ENCODE results near the gene APOL4.
"Not testable (repeated sequence)": the region's sequence is repeated elsewhere in the genome, so short reads cannot be mapped to it uniquely, and the experiment has no call there.

Gene APOL4

DNA sequence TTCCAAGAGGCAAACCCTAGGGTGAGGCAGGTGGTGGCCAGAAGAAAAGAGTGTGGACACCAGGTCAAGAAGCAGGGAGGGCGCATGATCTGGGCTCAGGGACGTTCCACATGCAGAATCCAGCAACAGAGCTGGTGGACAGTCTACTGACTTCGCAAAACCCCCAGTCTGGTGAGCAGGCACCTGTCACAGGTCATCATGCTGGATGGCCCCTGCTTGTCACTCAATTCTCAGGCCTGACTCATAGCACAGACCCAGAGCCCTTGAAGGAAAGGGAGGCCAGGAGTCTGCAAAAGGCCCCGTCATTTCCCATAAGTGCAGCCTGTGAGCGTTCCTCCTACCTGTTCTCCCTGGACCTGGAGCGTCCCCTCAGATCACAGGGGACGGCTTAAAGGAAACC is 18.2 kb downstream of the APOL4 start:
- no peak for DNase-seq (ENCODE audit: low spot score)

DNA sequence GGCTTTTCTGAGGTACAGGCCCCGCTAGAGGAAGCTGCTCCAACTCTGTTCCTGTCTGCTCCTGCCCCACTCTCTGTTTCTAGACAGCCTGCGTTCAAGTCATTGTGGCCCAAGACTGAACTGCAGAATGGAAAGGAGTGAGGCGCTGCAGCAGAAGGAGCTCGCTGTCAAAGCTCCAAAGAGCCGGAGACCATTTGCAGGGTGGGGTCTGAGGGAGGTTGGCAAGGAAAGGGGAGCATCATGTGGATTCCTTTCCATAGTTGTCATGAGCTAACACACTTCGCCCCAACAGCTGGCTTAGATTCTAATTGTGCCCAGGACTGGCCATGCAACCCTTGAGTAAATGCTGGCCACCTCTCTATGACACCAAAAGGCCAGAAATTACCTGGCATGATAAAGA is 18.8 kb downstream of the APOL4 start:
- DNase-seq (ENCODE audit: low spot score): no peak

DNA sequence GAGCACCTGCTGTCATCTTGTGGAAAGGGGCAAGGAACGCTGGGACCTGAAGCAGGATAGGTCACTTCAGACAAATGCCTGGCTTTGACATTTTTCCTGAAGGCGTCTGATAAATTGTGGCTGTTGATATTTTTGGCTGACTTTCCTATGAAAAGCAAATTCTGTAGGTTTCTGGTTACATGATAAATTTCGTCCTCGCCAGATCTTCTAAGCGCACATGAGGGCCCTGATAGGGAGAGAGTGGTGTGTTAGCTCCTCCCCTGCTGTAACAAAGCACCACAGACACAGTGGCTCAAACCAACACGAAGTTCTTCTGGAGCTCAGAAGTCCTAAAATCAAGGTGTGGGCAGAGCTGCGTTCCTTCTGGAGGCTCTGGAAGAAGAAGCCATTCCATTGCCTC is 19.6 kb downstream of the APOL4 start:
- no peak for DNase-seq (ENCODE audit: low spot score)

DNA sequence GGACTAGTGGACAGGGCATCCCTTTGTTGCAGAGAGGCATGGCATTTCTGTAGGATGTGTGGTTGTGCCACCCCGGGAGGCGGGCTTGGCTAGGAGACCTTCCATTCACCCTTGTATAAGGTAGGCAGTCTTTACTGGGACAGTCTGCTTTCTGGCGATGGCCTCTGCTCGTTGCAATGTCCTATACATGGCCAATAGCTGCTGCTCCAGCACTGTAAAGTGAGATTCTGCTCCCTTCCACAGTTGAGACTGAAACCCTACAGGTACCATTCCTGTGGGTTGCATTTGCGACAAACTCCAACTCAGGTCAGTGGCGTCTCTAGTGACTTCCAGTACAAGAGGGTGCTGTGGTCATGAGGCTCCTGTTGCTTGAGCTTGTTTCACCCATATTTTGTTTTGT is 20.7 kb downstream of the APOL4 start:
- DNase-seq (ENCODE audit: low spot score): no peak

DNA sequence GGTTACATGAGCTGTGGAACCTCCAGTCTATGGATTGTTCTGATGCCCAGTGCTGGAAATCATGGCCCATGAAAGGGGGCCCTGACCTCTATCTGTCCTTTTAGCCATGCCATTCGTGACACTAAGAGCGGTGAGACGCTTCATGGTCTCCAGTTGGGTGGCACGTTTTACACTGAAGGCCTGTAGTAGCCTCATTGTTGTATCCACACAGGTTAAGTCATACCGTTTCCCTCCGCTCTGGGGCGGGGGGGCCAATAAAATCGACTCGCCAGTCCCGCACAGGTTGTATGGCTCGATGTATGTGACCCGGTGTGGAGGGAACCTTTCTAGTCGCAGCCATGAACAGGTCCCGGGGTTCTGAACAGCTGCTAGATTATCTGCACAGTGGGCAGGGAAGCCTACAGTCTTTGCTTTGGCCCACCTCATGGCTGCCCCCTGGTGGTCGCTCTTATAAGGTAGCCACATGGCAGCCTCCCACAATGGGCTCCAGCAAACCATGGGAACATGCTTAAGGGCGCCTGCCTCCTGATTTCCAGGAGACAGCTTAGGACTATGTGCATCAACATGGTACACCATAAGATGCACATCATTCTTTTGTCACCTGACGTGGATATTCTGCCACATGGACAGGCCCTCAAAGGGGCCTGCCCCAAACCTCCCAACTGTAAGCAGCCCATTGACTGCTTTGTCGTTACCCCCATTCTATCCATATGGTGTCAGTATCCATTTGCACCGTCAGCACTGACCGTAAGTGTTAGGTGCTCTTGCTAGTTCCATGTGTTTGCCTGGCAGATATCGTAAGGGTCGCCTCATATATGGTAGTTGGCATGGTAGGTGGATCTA is 21.4 kb downstream of the APOL4 start:
- peak; percentile 84 for DNase-seq (ENCODE audit: low spot score)

DNA sequence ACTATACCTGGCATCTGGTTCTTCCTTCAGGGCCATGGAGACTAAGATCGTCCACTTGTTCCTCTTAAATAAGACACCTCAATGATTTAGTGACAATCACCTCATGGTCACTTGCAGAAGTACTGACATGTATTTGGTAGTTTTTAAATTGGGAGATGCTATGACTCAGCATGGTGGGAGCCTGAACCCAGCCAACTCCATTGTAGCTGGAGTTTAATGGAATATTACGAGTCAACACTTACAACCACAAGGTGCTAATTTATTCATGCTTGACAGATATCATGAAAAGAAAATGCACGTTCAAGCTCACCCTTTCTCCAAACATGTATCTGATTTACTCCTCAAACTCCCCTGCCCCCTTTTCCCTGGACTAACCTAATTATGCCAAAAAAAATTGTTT is 24.4 kb downstream of the APOL4 start:
- no peak for DNase-seq (ENCODE audit: low spot score)

DNA sequence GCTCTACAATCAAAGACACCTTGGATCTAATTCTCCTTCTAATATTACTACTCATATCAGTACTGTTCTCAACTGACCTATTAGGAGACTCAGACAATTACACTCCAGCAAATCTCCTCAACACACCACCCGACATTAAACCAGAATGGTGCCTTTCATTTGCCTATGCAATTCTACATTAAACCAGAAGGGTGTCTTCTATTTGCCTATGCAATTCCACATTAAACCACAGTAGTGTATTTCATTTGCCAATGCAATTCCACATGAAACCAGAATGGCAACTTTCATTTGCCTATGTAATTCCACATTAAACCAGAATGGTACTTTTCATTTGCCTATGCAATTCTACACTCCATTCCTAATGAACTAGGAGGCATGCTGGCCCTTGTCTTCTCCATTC is 25.7 kb downstream of the APOL4 start:
- no peak for DNase-seq (ENCODE audit: low spot score)

DNA sequence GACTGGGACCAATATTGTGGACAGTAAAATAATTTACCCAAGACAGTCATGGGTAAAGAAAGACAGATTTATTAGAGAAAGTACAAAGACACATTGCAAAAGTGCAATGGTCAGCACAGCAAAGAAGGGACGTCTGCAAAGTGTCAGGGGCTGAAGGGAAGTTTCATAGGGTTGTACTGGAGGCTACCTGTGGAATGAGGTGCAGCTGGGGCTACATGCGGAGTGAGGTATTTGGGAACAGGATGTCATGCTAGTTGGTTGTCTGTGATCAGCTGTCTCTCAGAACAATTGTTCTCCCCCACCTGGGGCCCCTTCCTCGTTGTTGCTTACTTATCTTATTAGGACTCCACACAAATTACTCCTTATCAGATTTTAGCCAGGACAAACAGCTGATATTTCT is 29.7 kb downstream of the APOL4 start:
- no peak for DNase-seq (ENCODE audit: low spot score)

DNA sequence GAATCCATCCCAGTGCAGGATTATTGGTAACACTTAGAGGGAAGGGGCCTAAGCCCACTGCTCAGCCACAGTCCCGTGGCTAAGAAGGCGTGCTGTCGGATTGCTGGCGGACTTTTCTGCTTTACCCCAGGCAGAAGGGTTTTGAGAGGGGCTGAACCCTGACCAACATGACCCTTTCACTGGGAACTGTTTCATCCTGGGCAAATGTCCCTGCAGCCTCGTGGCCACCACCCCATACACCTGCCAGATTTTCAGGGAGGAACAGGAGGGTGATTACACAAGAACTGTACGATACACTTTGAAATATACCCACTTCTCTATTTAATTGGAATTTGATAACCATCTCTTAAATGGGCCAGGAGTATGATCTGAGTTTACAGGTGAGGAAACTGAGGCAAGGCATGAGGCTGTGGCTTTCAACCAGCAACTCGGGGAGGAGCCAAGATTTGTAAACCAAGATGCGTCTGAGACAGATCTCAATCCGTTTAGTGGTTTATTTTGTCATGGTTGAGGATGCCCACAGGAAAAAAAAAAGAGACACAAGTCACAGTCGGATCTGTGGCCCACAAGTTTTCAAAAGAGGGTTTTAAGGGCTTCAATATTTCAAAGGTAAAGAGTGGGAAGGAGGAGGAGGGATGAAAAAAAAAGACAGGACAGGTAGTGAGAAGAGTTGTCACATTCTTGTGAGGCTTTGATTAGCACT is 34.9 kb downstream of the APOL4 start:
- DNase-seq (ENCODE audit: low spot score): no peak

DNA sequence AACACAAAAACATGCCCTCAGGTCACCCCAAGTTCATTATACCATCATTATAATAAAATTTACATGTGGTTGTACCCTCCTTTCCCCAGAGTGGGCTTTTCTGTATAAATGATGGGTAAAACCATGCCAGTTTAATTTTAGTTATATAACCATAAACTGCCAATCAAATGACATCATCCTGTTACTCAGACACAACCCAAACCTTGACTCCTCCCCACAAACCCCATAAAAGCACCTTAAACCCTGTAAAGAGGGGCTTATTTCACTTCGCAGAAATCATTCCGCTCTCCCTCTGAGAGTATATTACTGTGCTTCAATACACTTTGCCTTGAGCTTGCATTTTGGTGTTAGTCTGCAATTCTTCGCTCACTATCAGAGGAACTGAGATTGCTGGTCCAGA is 35.5 kb downstream of the APOL4 start:
- no peak for DNase-seq (ENCODE audit: low spot score)

DNA sequence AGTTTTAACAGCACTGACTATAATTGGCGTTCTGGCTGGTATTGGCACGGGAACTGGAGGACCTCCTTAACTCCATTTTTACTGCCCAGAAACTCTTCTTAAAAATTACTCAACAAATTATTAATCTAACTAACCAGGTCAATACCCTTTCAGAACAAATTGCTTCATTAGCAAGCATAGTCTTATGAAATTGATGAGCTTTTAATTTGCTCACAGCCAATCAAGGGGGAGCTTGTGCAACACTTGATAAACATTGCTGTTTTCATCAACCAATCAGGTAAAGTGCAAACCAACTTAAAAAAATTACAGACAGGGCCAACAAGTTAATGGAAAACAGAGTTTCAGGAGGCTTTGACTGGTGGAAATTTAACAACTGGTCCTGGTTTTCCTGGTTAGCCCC is 36.5 kb downstream of the APOL4 start:
- DNase-seq (ENCODE audit: low spot score): no peak

DNA sequence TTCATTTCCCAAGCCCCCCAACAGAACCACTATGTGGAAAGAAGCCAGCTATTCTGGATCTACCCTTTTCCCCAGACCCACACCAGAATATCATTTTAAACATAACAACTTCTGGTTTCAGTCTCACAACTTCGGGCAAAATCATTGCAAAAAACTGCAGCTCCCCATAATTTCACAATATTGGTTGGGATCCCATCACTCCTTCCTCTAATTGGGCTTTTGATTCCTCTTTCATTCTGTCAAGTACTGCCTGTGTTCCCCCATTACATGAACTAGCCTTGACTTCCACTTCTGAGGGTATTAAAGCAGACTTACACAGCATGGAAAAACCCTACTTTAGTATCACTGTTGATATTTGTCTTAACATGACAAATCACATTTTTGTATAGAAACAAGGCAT is 37.0 kb downstream of the APOL4 start:
- DNase-seq (ENCODE audit: low spot score): no peak

DNA sequence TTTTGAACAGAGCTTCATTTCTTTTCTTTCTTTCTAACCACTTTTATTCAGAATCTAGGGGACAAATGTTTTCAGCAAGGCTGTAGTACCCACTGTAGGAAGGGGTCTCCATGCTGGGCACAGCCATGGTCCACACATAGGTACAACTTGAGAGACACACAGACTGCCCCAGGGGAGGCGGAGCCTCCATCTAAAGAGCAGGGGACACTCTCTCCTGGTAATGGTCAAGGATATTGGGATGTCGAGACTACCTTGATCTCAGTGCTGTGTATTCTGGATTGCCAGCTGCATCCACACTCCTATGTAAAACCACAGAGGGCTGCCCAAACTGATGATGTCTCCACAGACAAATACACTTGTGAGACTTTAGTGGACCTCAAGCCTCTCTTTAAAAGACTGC is 38.1 kb downstream of the APOL4 start:
- DNase-seq (ENCODE audit: low spot score): no peak

DNA sequence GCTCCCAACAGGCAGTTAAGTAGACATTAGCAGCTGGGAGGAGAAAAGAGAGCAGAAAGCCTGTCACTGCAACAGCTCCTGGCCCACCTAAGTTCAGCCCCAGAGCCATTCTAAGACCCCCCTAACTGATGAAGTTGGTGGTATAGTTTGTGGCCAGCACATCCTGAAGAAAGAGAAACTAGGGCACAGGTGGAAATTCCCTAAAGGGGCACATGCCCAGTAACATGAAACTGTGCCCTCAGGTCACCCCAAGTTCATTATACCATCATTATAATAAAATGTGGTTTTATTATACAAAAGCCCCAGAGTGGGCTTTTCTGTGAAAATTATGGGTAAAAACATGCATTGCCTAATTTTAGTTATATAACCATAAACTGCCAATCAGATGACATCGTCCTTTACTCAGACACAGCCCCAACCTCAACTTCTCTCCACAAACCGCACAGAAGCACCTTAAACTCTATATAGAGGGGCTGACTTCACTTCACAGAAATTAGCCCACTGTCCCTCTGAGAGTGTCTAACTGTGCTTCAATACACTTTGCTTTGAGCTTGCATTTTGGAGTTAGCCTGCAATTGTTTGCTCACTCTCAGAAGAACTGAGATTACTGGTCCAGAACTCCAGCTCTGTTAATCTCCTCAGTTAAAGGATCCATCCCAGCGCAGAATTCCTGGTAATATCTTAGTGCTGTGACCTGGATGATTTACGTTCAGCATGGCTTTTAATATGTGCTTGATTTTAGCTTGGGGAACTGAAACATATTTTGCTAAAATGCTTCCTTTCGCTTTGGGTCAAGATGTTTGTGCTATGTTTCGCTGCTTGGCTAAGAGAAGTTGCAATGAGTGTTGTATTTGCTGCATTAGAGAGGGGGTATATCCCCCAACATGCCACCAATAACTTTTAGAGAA is 39.2 kb downstream of the APOL4 start:
- peak; percentile 63 for DNase-seq (ENCODE audit: low spot score)

DNA sequence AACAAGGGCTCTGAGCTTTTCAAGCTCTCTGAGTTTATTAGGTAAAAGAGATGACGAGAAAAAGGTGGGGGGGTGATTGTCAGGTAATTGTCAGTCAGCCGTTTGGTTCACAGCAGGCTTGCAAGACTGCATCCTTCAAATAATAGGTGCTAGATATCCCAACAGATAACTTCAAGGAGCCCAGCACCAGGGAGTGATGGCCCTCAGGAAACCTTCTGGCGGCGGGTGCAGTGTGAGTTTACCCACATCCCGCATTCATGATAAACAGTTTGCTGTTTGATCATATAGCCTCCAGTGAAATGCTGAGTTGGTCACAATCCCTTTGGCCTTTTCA is 39.8 kb downstream of the APOL4 start:
- not testable (repeated sequence) for DNase-seq (ENCODE audit: low spot score)

DNA sequence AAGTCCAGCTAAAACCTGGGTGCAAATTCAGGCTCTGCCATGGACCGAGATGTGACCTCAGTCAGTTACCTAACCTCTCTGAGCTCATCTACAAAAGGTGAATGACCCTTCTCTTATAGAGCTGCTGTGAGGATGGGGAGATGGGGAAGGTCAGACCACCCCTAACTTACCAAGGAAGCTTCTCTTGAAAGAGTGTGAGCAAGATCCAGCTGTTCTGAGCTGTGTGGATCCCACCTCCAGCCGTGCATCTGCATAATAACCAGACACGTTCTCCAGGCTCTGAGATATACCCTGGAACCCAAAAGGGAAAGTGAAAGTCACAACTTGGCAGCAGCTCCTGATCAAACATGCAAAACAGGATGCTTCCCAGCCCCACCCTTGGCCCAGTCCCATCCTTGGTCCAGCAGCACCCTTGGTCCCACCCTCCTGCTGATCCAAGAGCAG is 41.1 kb downstream of the APOL4 start, which contains the start of gene APOL3:
APOL3 (minus strand) TSS at position 257 of the 444 bp plus-strand sequence. CDS start 11,700 bp downstream, outside the sequence.
- peak; percentile 62 for DNase-seq (ENCODE audit: low spot score)

DNA sequence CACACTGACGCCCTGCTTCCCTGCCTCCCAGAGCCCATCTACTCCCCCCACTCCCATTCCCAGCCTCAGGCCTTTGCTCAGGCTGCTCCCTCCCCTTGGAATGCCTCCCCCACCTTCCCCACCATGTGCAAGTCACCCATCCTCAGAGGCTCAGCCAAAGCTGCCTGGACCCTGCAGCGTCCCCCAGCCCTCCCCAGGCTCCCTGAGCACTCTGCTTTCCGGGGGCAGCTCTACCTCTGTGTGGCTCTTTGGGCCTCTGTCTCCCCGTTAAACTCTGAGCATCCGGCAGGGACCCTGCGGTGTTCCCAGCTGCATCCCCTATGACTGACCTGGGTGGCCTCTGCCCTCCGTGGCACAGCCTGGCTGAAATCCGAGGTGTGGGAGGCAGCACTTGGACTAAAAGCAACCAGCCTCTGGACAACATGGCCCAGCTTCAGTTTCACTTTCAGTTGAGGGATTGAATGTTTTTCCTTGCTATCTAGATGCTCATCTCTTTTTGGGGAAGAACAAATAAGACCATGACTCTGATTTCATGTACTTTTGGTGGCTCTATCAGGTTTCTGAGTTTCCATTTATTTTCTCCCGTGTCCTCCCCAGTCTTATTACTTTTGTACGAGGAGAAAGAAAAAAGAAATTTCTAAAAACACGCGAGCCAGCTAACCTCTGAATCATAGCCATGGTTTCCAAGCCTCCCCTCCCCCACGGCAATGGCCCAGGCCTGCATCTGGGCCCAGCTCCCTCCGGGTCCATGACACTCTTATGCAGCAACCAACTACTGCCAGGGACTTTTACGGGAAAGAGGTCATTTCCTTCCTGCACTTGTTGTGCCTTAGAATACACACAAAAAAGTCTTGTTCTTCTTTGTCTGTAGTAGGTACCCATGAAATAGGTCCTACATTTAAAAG is 44.8 kb downstream of the APOL4 start:
- peak; percentile 74 for DNase-seq (ENCODE audit: low spot score)

DNA sequence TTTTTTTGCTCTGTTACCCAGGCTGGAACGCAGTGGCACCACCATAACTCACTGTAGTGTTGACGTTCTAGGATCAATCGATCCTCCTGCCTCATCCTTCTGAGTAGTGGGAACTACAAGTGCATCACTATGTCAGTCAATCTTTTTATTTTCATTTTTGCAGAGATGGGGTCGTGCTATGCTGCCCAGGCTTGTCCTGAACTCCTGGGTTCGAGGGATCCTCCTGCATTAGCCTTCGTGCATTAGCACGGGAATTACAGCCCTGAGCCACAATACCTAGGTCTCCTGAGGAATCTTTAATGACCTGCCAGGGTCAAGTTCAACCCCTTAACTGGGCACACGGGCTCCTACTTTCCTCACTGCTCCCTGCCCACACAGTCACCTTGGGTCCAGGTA is 45.5 kb downstream of the APOL4 start:
- DNase-seq (ENCODE audit: low spot score): no peak

DNA sequence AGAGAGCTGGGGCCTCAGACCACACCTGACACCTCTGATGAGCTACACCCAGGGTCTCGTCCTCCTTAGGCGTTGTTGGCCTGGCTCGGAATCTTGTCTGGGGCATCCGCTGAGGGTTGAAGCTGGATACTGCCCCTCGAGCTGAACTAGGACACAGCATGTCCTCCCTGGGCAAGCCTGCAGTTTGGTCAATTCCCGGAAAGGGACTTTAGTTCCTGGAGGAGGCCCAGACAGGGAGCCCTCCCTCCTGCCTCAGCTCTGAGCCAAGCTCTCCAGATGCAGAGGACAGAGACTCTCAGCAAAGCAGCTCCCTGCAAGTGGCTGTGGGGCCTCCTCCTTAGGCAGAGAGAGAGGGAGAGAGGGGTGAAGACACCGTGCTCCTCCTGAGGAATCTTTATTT is 45.9 kb downstream of the APOL4 start:
- no peak for DNase-seq (ENCODE audit: low spot score)

DNA sequence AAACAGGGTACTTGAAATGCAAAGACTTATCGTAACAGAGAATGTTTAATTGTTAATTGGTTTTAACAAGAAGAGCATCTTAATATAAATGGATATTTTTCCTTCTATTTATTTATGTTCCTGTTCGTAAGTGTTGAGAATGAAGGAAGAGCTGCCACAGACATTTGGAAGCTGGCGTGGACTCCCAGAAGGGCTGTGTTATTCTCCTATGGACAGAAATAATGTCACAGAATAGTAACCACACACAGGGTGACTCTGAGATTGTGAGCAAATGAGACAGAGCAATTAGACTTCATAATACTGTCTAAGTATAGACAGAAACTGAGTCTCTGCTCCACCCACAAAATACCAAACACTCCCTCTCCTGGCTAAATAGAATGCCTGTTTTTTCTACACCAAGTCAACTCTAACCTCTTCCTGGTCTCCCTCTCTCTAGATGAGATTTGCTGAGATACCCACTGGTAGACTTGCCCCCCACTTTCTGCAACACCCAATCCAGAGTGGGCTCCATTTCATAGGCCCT is 47.1 kb downstream of the APOL4 start:
- DNase-seq (ENCODE audit: low spot score): no peak
